Astrocyte (in vitro differentiated cells and primary cell): ENCODE data around the gene CCR3. TPM values are rescaled to one million over a fixed set of nuclear protein-coding genes. Genes with fewer than 3 reads are reported as not detected.

Experiments used
- DNase-seq: peaks from one replicate; pipeline ENCODE4 v3.0.0-alpha.2; 2010; ENCODE audit warnings: low read depth
- FAIRE-seq: peaks from 2 replicates; lab custom pipeline; 2011; peaks lifted over from hg19 to GRCh38; lab: Jason Lieb, UNC
- H2AFZ ChIP-seq: 2 replicates; pipeline ENCODE4 v1.6.0; 2012; ENCODE audit warnings: low read depth, low read length, inconsistent platforms
- H3K27ac ChIP-seq: 2 replicates; pipeline ENCODE4 v1.5.1; 2011; ENCODE audit warnings: low read depth, low read length, inconsistent platforms
- H3K27me3 ChIP-seq: 2 replicates; pipeline ENCODE4 v1.6.0; 2011; ENCODE audit warnings: low read length, inconsistent platforms; ENCODE audit not compliant: insufficient read depth
- H3K36me3 ChIP-seq: 2 replicates; pipeline ENCODE4 v1.5.1; 2011; ENCODE audit warnings: low read length, inconsistent platforms; ENCODE audit not compliant: insufficient read depth
- H3K4me1 ChIP-seq: 2 replicates; pipeline ENCODE4 v1.5.1; 2011; ENCODE audit warnings: low read length, inconsistent platforms; ENCODE audit not compliant: insufficient read depth
- H3K4me2 ChIP-seq: 2 replicates; pipeline ENCODE4 v1.6.0; 2012; ENCODE audit warnings: low read length, inconsistent platforms
- H3K4me3 ChIP-seq: 2 replicates; pipeline ENCODE4 v1.5.1; 2011; ENCODE audit warnings: low read depth, mild to moderate bottlenecking, low read length, inconsistent platforms; ENCODE audit not compliant: insufficient read depth
- H3K79me2 ChIP-seq: 2 replicates; pipeline ENCODE4 v1.6.0; 2012; ENCODE audit warnings: mild to moderate bottlenecking, low read length, inconsistent platforms; ENCODE audit not compliant: insufficient read depth
- H3K9ac ChIP-seq: 2 replicates; pipeline ENCODE4 v1.6.0; 2012; ENCODE audit warnings: mild to moderate bottlenecking, low read length, inconsistent platforms
- H3K9me3 ChIP-seq: 2 replicates; pipeline ENCODE4 v1.5.1; 2012; ENCODE audit warnings: low read depth, mild to moderate bottlenecking, low read length, inconsistent platforms; ENCODE audit not compliant: insufficient read depth
- H4K20me1 ChIP-seq: 2 replicates; pipeline ENCODE4 v1.6.0; 2012; ENCODE audit warnings: low read length, inconsistent platforms; ENCODE audit not compliant: insufficient read depth
- H3K27ac Mint-ChIP-seq: one replicate; pipeline ENCODE4 v1.8.0; 2021; ENCODE audit warnings: mild to moderate bottlenecking, mixed read lengths; ENCODE audit not compliant: unreplicated experiment
- H3K27me3 Mint-ChIP-seq: one replicate; pipeline ENCODE4 v1.8.0; 2021; ENCODE audit warnings: low read depth, mixed read lengths; ENCODE audit not compliant: unreplicated experiment
- H3K36me3 Mint-ChIP-seq: one replicate; pipeline ENCODE4 v1.8.0; 2021; ENCODE audit warnings: low read depth, mixed read lengths; ENCODE audit not compliant: unreplicated experiment
- H3K4me1 Mint-ChIP-seq: one replicate; pipeline ENCODE4 v1.8.0; 2021; ENCODE audit warnings: low read depth, mixed read lengths; ENCODE audit not compliant: unreplicated experiment
- H3K4me3 Mint-ChIP-seq: one replicate; pipeline ENCODE4 v1.8.0; 2021; ENCODE audit warnings: mild to moderate bottlenecking, moderate library complexity, mixed read lengths; ENCODE audit not compliant: unreplicated experiment
- H3K9me3 Mint-ChIP-seq: one replicate; pipeline ENCODE4 v1.8.0; 2021; ENCODE audit warnings: mild to moderate bottlenecking, mixed read lengths; ENCODE audit not compliant: unreplicated experiment
- CTCF ChIP-seq: IDR thresholded peaks from 2 replicates; pipeline ENCODE4 v1.5.1; 2011; ENCODE audit warnings: low read depth, mild to moderate bottlenecking, inconsistent platforms, low read length, moderate library complexity; ENCODE audit not compliant: insufficient read depth
- EZH2 ChIP-seq: IDR thresholded peaks from 2 replicates; pipeline ENCODE4 v1.6.1; 2012; ENCODE audit warnings: mild to moderate bottlenecking, low read length, inconsistent platforms; ENCODE audit not compliant: insufficient read depth
- total RNA-seq: library from RNA; stranded (reverse); gene quantifications from 2 replicates; pipeline ENCODE4 v1.2.1, GENCODE V29; 2021

The CCR3 gene
- total RNA-seq, 1 donor from 2014 or later = not detected

GRCh38 chr3:46214751-46215352, 27.4 kb upstream of the CCR3 start:
- Mint-ChIP-seq H3K9me3 (no peaks in the 10 kb centered on the region), H3K4me1 (no peaks in the 10 kb centered on the region)
- FAIRE-seq = no peak

DNA sequence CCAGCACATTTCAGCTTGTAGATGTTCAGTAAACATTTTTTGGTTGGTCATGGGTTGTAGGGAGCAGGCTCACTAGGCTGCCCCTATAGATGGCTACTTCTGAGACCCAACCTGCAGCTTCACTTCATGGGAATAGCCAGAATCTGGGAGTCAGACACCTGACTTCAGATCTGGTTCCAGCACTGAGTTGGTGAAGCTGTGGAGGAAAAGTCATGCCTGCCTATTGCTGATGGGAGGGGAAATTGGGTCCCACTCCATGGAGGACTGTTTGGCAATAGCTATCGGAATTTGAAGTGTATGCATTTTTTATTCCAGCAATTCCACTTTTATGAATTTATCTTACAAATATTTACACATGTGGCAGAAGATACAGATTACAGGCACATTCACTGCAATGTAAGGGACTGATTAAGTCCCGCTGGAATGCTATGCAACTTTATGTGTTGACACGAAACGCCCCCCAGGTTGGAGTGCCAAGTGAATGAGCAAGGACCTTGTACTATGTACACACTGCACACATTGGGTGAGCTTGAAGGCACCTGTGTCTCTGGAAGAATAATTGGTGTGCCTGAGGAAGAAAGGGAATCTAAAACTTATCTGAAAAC, 26.3 kb upstream of the CCR3 start:
- Histone ChIP-seq H4K20me1 (no peaks in the 10 kb centered on the region), H3K27me3 (peaks cover 8% of the 10 kb centered on the region), H3K36me3 (no peaks in the 10 kb centered on the region), H3K4me1 (no peaks in the 10 kb centered on the region), H3K79me2 (no peaks in the 10 kb centered on the region), H2AFZ (no peak overlapping the region), H3K27ac (no peak overlapping the region), H3K4me2 (no peak overlapping the region), H3K9me3 (no peaks in the 10 kb centered on the region), H3K9ac (no peak overlapping the region), H3K4me3 (no peak overlapping the region)
- DNase-seq (peak; percentile 2), FAIRE-seq (no peak)
- Mint-ChIP-seq H3K27ac (no peak overlapping the region), H3K4me1 (no peaks in the 10 kb centered on the region), H3K27me3 (peaks cover 2% of the 10 kb centered on the region), H3K9me3 (no peaks in the 10 kb centered on the region), H3K36me3 (no peaks in the 10 kb centered on the region), H3K4me3 (no peak overlapping the region)
- no peak for TF ChIP-seq CTCF
- no peak for TF ChIP-seq EZH2

More at GRCh38 chr3:46214751-46215352, 27.4 kb upstream of the CCR3 start:
- no peaks in the 10 kb centered on the region for H3K9me3 ChIP-seq
- no peak overlapping the region for H2AFZ ChIP-seq
- no peaks in the 10 kb centered on the region for H3K36me3 Mint-ChIP-seq
- no peak overlapping the region for H3K4me3 ChIP-seq
- H3K4me1 ChIP-seq = no peaks in the 10 kb centered on the region
- peaks cover 8% of the 10 kb centered on the region for H3K27me3 ChIP-seq
- H3K79me2 ChIP-seq = no peaks in the 10 kb centered on the region
- H3K9ac ChIP-seq = no peak overlapping the region
- no peaks in the 10 kb centered on the region for H4K20me1 ChIP-seq
- no peak overlapping the region for H3K4me2 ChIP-seq
- no peak overlapping the region for H3K4me3 Mint-ChIP-seq
- H3K27ac ChIP-seq = no peak overlapping the region
- H3K36me3 ChIP-seq = no peaks in the 10 kb centered on the region
- DNase-seq = no peak
- no peak overlapping the region for H3K27ac Mint-ChIP-seq
- no peaks in the 10 kb centered on the region for H3K27me3 Mint-ChIP-seq
- TF ChIP-seq EZH2 = no peak
- TF ChIP-seq CTCF = peak; percentile 5

- no peak overlapping the region for H3K4me3 ChIP-seq
- no peak overlapping the region for H3K27ac ChIP-seq
- Mint-ChIP-seq H3K9me3 (no peaks in the 10 kb centered on the region), H3K36me3 (no peaks in the 10 kb centered on the region), H3K27ac (no peak overlapping the region), H3K4me1 (no peaks in the 10 kb centered on the region), H3K27me3 (peaks cover 7% of the 10 kb centered on the region), H3K4me3 (no peak overlapping the region)
- DNase-seq = no peak
- FAIRE-seq = no peak
- H4K20me1 ChIP-seq = no peaks in the 10 kb centered on the region
- H3K4me2 ChIP-seq = no peak overlapping the region
- H3K36me3 ChIP-seq = no peaks in the 10 kb centered on the region
- no peaks in the 10 kb centered on the region for H3K4me1 ChIP-seq
- H3K79me2 ChIP-seq = no peaks in the 10 kb centered on the region
- H2AFZ ChIP-seq = no peak overlapping the region
- no peaks in the 10 kb centered on the region for H3K9me3 ChIP-seq
- peaks cover 7% of the 10 kb centered on the region for H3K27me3 ChIP-seq
- H3K9ac ChIP-seq = no peak overlapping the region
- TF ChIP-seq CTCF (no peak), EZH2 (no peak)
Observed at GRCh38 chr3:46218196-46218709, 24.0 kb upstream of the CCR3 start.
